GM18498 (cell line): ENCODE results near the gene PTPRO.
A peak's percentile ranks its signal among the peaks of the same experiment; 100 is the strongest.

Experiments used
- ATAC-seq: cut with Tn5 transposase; IDR thresholded peaks from one replicate; pipeline ENCODE4 v1.9.1; 2021; ENCODE audit warnings: mild to moderate bottlenecking, moderate library complexity; ENCODE audit not compliant: unreplicated experiment

Gene PTPRO

GRCh38 chr12:15550793-15551192 is 228.5 kb downstream of the PTPRO start:
- no peak for ATAC-seq

GRCh38 chr12:15555446-15555845 is 233.1 kb downstream of the PTPRO start:
- no peak for ATAC-seq

- ATAC-seq, result no peak
Observed at GRCh38 chr12:15556411-15557102, 234.2 kb downstream of the PTPRO start.

- no peak for ATAC-seq
Observed at GRCh38 chr12:15558915-15559528, 236.7 kb downstream of the PTPRO start.

- ATAC-seq, result no peak
Observed at GRCh38 chr12:15561396-15561795, 239.1 kb downstream of the PTPRO start.

- ATAC-seq, result no peak
Observed at GRCh38 chr12:15562263-15562662, 240.0 kb downstream of the PTPRO start.

- peak; percentile 71 for ATAC-seq
Observed at GRCh38 chr12:15563663-15564062, 241.4 kb downstream of the PTPRO start.

- no peak for ATAC-seq
Observed at GRCh38 chr12:15574353-15574752, 252.0 kb downstream of the PTPRO start.

GRCh38 chr12:15575671-15576541 is 253.6 kb downstream of the PTPRO start:
- ATAC-seq, result no peak

GRCh38 chr12:15580431-15580830 is 258.1 kb downstream of the PTPRO start:
- no peak for ATAC-seq

- ATAC-seq, result no peak
Observed at GRCh38 chr12:15581006-15581405, 258.7 kb downstream of the PTPRO start.

- ATAC-seq, result no peak
Observed at GRCh38 chr12:15583804-15584203, 261.5 kb downstream of the PTPRO start.

GRCh38 chr12:15584366-15585041 is 262.2 kb downstream of the PTPRO start:
- peak; percentile 58 for ATAC-seq

GRCh38 chr12:15589328-15590032 is 267.2 kb downstream of the PTPRO start:
- ATAC-seq, result no peak

- ATAC-seq, result peak; percentile 93
Observed at GRCh38 chr12:15590180-15590826, 268.0 kb downstream of the PTPRO start.

GRCh38 chr12:15591811-15592210 is 269.5 kb downstream of the PTPRO start:
- no peak for ATAC-seq

GRCh38 chr12:15592934-15593333 is 270.6 kb downstream of the PTPRO start:
- no peak for ATAC-seq

- ATAC-seq, result no peak
Observed at GRCh38 chr12:15596174-15596573, 273.9 kb downstream of the PTPRO start.

- no peak for ATAC-seq
Observed at GRCh38 chr12:15597125-15597830, 275.0 kb downstream of the PTPRO start.
